ENCODE measurements around the gene XYLT1. TPM values are rescaled to one million over a fixed set of nuclear protein-coding genes. Genes with fewer than 3 reads are reported as not detected.
A peak's percentile ranks its signal among the peaks of the same experiment; 100 is the strongest.

XYLT1 gene
- total RNA-seq, 1 experiment from 2014 or later: 12.5 TPM

DNA sequence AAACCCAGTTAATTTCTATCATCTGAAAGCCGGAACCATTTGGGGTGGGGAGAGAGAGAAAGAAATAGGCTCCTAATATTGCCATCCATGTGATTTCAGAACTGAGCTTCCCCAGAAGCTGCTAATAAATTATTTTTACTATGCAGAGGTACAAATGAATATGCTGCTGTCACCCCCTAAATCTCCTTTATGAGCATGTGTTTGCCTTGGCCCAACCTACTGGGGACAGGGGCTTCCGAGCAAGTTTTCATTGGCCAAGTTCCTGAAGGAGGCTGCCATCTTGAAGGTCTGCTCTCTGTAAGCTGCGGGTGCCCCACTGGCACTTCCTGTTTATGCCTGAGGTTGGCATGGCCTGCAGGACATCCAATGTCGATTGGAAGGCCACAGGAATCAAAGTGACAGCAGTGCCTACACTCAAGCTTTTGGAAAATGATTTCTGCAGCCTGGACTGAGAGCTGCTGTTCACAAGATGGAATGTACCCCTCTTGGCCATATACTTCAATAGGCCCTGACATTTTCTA is 194.7 kb downstream of the XYLT1 start:
- TF ChIP-seq, protein P1, sequence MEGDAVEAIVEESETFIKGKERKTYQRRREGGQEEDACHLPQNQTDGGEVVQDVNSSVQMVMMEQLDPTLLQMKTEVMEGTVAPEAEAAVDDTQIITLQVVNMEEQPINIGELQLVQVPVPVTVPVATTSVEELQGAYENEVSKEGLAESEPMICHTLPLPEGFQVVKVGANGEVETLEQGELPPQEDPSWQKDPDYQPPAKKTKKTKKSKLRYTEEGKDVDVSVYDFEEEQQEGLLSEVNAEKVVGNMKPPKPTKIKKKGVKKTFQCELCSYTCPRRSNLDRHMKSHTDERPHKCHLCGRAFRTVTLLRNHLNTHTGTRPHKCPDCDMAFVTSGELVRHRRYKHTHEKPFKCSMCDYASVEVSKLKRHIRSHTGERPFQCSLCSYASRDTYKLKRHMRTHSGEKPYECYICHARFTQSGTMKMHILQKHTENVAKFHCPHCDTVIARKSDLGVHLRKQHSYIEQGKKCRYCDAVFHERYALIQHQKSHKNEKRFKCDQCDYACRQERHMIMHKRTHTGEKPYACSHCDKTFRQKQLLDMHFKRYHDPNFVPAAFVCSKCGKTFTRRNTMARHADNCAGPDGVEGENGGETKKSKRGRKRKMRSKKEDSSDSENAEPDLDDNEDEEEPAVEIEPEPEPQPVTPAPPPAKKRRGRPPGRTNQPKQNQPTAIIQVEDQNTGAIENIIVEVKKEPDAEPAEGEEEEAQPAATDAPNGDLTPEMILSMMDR (IDR thresholded peaks at IDR 0.05; ENCODE audit: insufficient read depth in 1 of 2, low read depth in 1 of 2, low read length in 1 of 2, severe bottlenecking in 1 of 2, unreplicated experiment in 1 of 2): no peak
- Histone ChIP-seq H3K36me3 (ENCODE audit: control insufficient read depth, insufficient read depth, low read length) (no peaks in the 10 kb centered on the region), H3K9me3 (no peaks in the 10 kb centered on the region), H3K27me3 (replicated peaks; ENCODE audit: control insufficient read depth, insufficient read depth, low read length) (no peaks in the 10 kb centered on the region), H3K4me3 (ENCODE audit: low read depth, low read length) (no peak overlapping the region), H3K4me1 (peaks cover 44% of the 10 kb centered on the region)
- Mint-ChIP-seq H3K27ac (ENCODE audit: unreplicated experiment) (peak overlapping the region; percentile 88), H3K36me3 (ENCODE audit: insufficient read depth, unreplicated experiment) (peaks cover 15% of the 10 kb centered on the region), H3K4me1 (ENCODE audit: low read depth, unreplicated experiment) (peaks cover 30% of the 10 kb centered on the region), H3K9me3 (ENCODE audit: unreplicated experiment) (no peaks in the 10 kb centered on the region), H3K27me3 (ENCODE audit: insufficient read depth, unreplicated experiment) (no peaks in the 10 kb centered on the region), H3K4me3 (ENCODE audit: unreplicated experiment) (no peak overlapping the region)
- ChIA-PET CTCF (no interaction called here), POLR2A (no interaction called here)
- no TSS peak for BruUV-seq (replicated peaks)
- DNase-seq: no peak
- intact Hi-C loops (cut with micrococcal nuclease; ENCODE audit: unreplicated experiment): loop anchor here (10.0 kb wide), 1 partner anchor 69 kb away; no protein-coding TSS in a partner anchor

DNA sequence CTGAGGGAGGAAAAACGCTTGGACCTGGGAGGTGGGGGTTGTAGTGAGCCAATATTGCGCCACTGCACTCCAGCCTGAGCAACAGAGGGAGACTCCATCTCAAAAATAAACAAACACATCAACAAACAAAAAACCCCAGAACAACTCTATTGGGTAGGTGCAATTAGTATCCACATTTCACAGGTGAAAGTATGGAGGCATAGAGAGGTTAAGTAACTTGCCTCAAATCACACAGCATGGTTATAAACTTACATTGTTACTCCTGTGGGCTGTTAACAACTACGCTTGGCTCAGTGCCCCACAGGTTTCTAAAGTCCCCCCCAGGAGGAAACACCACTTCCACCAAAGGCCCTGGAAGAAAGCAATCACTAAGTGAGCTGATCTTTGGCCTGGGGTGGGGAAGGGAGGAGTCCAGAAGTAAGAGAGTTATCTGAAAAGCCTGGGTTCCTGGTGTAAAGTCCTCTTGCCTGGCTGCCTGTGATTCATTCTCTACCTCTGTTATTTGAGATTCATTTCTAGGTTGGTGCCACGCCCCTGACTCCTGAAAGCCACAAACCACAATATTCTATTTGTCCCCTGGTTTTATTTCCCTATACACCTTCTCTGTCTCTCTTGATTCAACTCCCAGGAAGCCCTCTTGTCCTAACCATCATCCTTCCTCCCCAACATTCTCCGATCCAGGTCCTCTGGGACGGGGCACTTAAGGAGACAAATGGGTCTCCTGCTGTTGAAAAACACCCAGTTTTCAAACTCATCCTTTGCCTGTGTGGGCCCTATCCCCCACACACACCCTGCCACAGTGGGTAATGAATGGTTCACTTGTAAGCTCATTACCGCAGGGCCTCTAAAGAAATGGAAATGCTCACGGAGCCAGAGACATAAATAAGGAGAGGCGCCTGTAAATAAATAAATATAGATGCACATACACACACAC is 195.4 kb downstream of the XYLT1 start:
- H3K4me1 ChIP-seq: peaks cover 44% of the 10 kb centered on the region
- Mint-ChIP-seq H3K27ac (ENCODE audit: unreplicated experiment) (peak overlapping the region; percentile 88), H3K27me3 (ENCODE audit: insufficient read depth, unreplicated experiment) (no peaks in the 10 kb centered on the region), H3K4me3 (ENCODE audit: unreplicated experiment) (peak overlapping the region; percentile 17), H3K9me3 (ENCODE audit: unreplicated experiment) (no peaks in the 10 kb centered on the region), H3K36me3 (ENCODE audit: insufficient read depth, unreplicated experiment) (peaks cover 15% of the 10 kb centered on the region), H3K4me1 (ENCODE audit: low read depth, unreplicated experiment) (peaks cover 37% of the 10 kb centered on the region)
- no peaks in the 10 kb centered on the region for H3K9me3 ChIP-seq
- H3K27me3 ChIP-seq (replicated peaks; ENCODE audit: control insufficient read depth, insufficient read depth, low read length): no peaks in the 10 kb centered on the region
- intact Hi-C loops (cut with micrococcal nuclease; ENCODE audit: unreplicated experiment): loop anchor here (1.0 to 10.0 kb wide), 2 partner anchors 29 to 69 kb away; no protein-coding TSS in a partner anchor
- ChIA-PET CTCF (no interaction called here), POLR2A (interaction anchor here (0.6 kb wide), 1 partner anchor 61 kb away, joined by 4 read pairs; no protein-coding TSS in a partner anchor)
- H3K4me3 ChIP-seq (ENCODE audit: low read depth, low read length): no peak overlapping the region
- TSS peak; percentile 32 for BruUV-seq (replicated peaks)
- DNase-seq: peak; percentile 66 to 76
- TF ChIP-seq, protein P1 (IDR thresholded peaks at IDR 0.05; ENCODE audit: insufficient read depth in 1 of 2, low read depth in 1 of 2, low read length in 1 of 2, severe bottlenecking in 1 of 2, unreplicated experiment in 1 of 2): no peak
- no peaks in the 10 kb centered on the region for H3K36me3 ChIP-seq (ENCODE audit: control insufficient read depth, insufficient read depth, low read length)

DNA sequence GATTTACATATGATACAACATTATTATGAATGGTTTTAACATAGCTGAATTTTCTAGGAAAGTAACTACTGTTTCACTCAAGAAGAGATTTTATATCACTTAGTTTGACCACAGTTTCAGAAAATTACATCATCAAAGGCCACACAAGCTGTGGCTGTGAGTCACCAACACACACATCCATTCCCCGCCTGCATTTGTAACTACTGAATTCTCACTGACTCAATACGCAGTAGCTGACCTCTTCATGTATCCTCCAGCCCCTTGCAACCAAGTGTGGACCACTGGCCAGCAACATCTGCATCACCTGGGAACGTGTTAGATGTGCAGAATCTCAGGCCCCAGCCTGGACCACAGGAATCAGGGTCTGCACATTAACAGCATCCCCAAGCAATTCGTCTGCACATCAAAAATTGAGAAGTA is 197.6 kb downstream of the XYLT1 start:
- H3K36me3 Mint-ChIP-seq (ENCODE audit: insufficient read depth, unreplicated experiment): peaks cover 11% of the 10 kb centered on the region
- H3K4me1 Mint-ChIP-seq (ENCODE audit: low read depth, unreplicated experiment): peaks cover 40% of the 10 kb centered on the region
- H3K4me3 Mint-ChIP-seq (ENCODE audit: unreplicated experiment): no peak overlapping the region
- ChIA-PET CTCF (no interaction called here), POLR2A (no interaction called here)
- no peaks in the 10 kb centered on the region for H3K27me3 Mint-ChIP-seq (ENCODE audit: insufficient read depth, unreplicated experiment)
- peak in 1 of 2 experiments; percentile 36 for DNase-seq
- intact Hi-C loops (cut with micrococcal nuclease; ENCODE audit: unreplicated experiment): loop anchor here (10.0 kb wide), 1 partner anchor 72 kb away; no protein-coding TSS in a partner anchor
- H3K27ac Mint-ChIP-seq (ENCODE audit: unreplicated experiment): peak overlapping the region; percentile 63
- no peaks in the 10 kb centered on the region for H3K36me3 ChIP-seq (ENCODE audit: control insufficient read depth, insufficient read depth, low read length)
- no peaks in the 10 kb centered on the region for H3K9me3 Mint-ChIP-seq (ENCODE audit: unreplicated experiment)
- TF ChIP-seq, protein P1 (IDR thresholded peaks at IDR 0.05; ENCODE audit: insufficient read depth in 1 of 2, low read depth in 1 of 2, low read length in 1 of 2, severe bottlenecking in 1 of 2, unreplicated experiment in 1 of 2): no peak
- H3K9me3 ChIP-seq: no peaks in the 10 kb centered on the region
- H3K4me1 ChIP-seq: peaks cover 40% of the 10 kb centered on the region
- BruUV-seq (replicated peaks): no TSS peak
- no peaks in the 10 kb centered on the region for H3K27me3 ChIP-seq (replicated peaks; ENCODE audit: control insufficient read depth, insufficient read depth, low read length)
- H3K4me3 ChIP-seq (ENCODE audit: low read depth, low read length): no peak overlapping the region
